OCI-LY1 (cell line): Measurements from ENCODE around the gene ZNF626.
"Not testable (repeated sequence)": the region's sequence is repeated elsewhere in the genome, so short reads cannot be mapped to it uniquely, and the experiment has no call there.

Source experiments
- CTCF ChIP-seq: fragments of 200-600 bp; sonication (generic), shearing (Covaris generic); IDR thresholded peaks from 2 replicates; pipeline ENCODE4 v1.5.1; 2017; ENCODE audit warnings: mild to moderate bottlenecking, antibody characterized with exemption, low read length, moderate library complexity, mixed read lengths
- EZH2 ChIP-seq: fragments of 200-600 bp; sonication (generic), shearing (Covaris generic); IDR thresholded peaks from 2 replicates; pipeline ENCODE4 v1.8.0; 2017; ENCODE audit warnings: borderline replicate concordance, mixed run types, mild to moderate bottlenecking, antibody characterized with exemption, low read length, moderate library complexity, mixed read lengths

GRCh38 chr19:20624560-20624959 is 36.8 kb downstream of the ZNF626 start:
- TF ChIP-seq CTCF, EZH2: not testable (repeated sequence)
